Mucosa of descending colon (tissue), 3 donors: Measurements from ENCODE around the gene CHMP2B. TPM values are rescaled to one million over a fixed set of nuclear protein-coding genes. Genes with fewer than 3 reads are reported as not detected.

Experiments used
- ATAC-seq: fragments of 200-7000 bp; cut with Tn5 transposase; one replicate; pipeline ENCODE4 v1.9.1; 2020; ENCODE audit warnings: mild to moderate bottlenecking, moderate library complexity
- DNase-seq, 3 donors: peaks; one replicate each; pipeline ENCODE4 v3.0.0-alpha.2; 2020
- H3K36me3 ChIP-seq: fragments of 200-600 bp; one replicate; pipeline ENCODE4 v1.8.0; 2021; ENCODE audit warnings: low read depth, mild to moderate bottlenecking
- H3K4me1 ChIP-seq: fragments of 200-600 bp; one replicate; pipeline ENCODE4 v1.8.0; 2021; ENCODE audit warnings: low read depth, mild to moderate bottlenecking
- H3K4me3 ChIP-seq: fragments of 200-600 bp; one replicate; pipeline ENCODE4 v1.8.0; 2021; ENCODE audit warnings: mild to moderate bottlenecking
- H3K9me3 ChIP-seq: fragments of 200-600 bp; one replicate; pipeline ENCODE4 v1.8.0; 2021; ENCODE audit warnings: mild to moderate bottlenecking
- CTCF ChIP-seq: fragments of 200-600 bp; IDR thresholded peaks from one replicate; pipeline ENCODE4 v1.8.0; 2022; ENCODE audit warnings: antibody characterized with exemption, mild to moderate bottlenecking
- intact Hi-C, 2 donors: fragments of 100-400 bp; cut with DNase I in 1 of 2; cut with micrococcal nuclease in 1 of 2; formaldehyde crosslinking; loops; one replicate each; pipeline versions ENCODE4 v1.11.0 to v1.11.1; 2022; cut with DNase I, micrococcal nuclease
- total RNA-seq, 3 donors: library from RNA; stranded (reverse); fragmentation: NEBNext Ultra II Directional in 2 of 3; extraction: Animal tissue kit (Norgen Biotek cat#: 25700) in 2 of 3; gene quantifications; one replicate each; pipeline versions ENCODE4 v1.2.1 to v1.2.4, GENCODE V29; 2021 to 2023
- donor health status: DM: no; HTN: no; CAD: no; lungs with moderate emphysema.
- donor health status: DM: no; HTN: no; CAD: no.
- donor health status: DM: no; HTN: yes; CAD: no.

The CHMP2B gene
- total RNA-seq, 3 donors from 2014 or later, result 63.8 to 90.1 (median 83.3) TPM

- ATAC-seq, result no peak
- DNase-seq, result no peak
- Histone ChIP-seq H3K9me3 (no peaks in the 10 kb centered on the region), H3K4me1 (no peaks in the 10 kb centered on the region), H3K36me3 (no peaks in the 10 kb centered on the region), H3K4me3 (no peak overlapping the region)
- no peak for TF ChIP-seq CTCF
- intact Hi-C loops, result no loop called here
Measured at GRCh38 chr3:87248831-87249230, 21.7 kb downstream of the CHMP2B start.

GRCh38 chr3:87250009-87250408, 22.9 kb downstream of the CHMP2B start:
- TF ChIP-seq CTCF, result no peak
- Histone ChIP-seq H3K36me3 (no peaks in the 10 kb centered on the region), H3K4me1 (no peaks in the 10 kb centered on the region), H3K4me3 (no peak overlapping the region), H3K9me3 (no peaks in the 10 kb centered on the region)
- intact Hi-C loops, result no loop called here
- ATAC-seq (no peak), DNase-seq (no peak)

- Histone ChIP-seq H3K9me3 (no peaks in the 10 kb centered on the region), H3K4me1 (no peaks in the 10 kb centered on the region), H3K36me3 (no peaks in the 10 kb centered on the region), H3K4me3 (no peak overlapping the region)
- ATAC-seq (no peak), DNase-seq (peak in 1 of 3 donors; percentile 71)
- intact Hi-C loops, result no loop called here
- TF ChIP-seq CTCF, result no peak
Measured at GRCh38 chr3:87260270-87260669, 33.2 kb downstream of the CHMP2B start.

GRCh38 chr3:87261925-87262324, 34.8 kb downstream of the CHMP2B start:
- ATAC-seq, result no peak
- TF ChIP-seq CTCF, result no peak
- DNase-seq, result no peak

GRCh38 chr3:87267953-87268645, 41.0 kb downstream of the CHMP2B start:
- TF ChIP-seq CTCF, result no peak
- DNase-seq (no peak), ATAC-seq (no peak)
- Histone ChIP-seq H3K4me3 (no peak overlapping the region), H3K36me3 (no peaks in the 10 kb centered on the region), H3K4me1 (no peaks in the 10 kb centered on the region), H3K9me3 (no peaks in the 10 kb centered on the region)
- intact Hi-C loops, result no loop called here

More at GRCh38 chr3:87261925-87262324, 34.8 kb downstream of the CHMP2B start:
- intact Hi-C loops, result no loop called here
- no peak overlapping the region for H3K4me3 ChIP-seq
- no peaks in the 10 kb centered on the region for H3K4me1 ChIP-seq
- H3K9me3 ChIP-seq, result no peaks in the 10 kb centered on the region
- H3K36me3 ChIP-seq, result no peaks in the 10 kb centered on the region
